IMR-90 (cell line): ENCODE data around the gene RAB3IL1. TPM values are rescaled to one million over a fixed set of nuclear protein-coding genes. Genes with fewer than 3 reads are reported as not detected.

ENCODE experiments used
- ATAC-seq: fragments of 200-7000 bp; cut with Tn5 transposase; 2 replicates; pipeline ENCODE4 v1.9.1; 2020; ENCODE audit warnings: low read depth, mild to moderate bottlenecking, moderate library complexity
- BruUV-seq: library from RNA; stranded (reverse); fragments of 400-500 nt; replicated peaks from 2 replicates; lab custom pipeline; 2021; lab: Mats Ljungman, UMichigan
- CTCF ChIA-PET: fragments of 300-600 bp; formaldehyde crosslinking; extraction: SDS; loops from one replicate; lab custom pipeline; 2021; ENCODE audit warnings: antibody characterized with exemption; lab: Yijun Ruan, JAX
- POLR2A ChIA-PET: fragments of 300-600 bp; sonication (Branson Sonifier 250); formaldehyde crosslinking; loops from one replicate; lab custom pipeline; 2022; ENCODE audit warnings: antibody characterized with exemption; ENCODE audit not compliant: unreplicated experiment; lab: Charles Lee
- DNase-seq: peaks from one replicate; pipeline ENCODE4 v3.0.0; 2013
- H2AFZ ChIP-seq: replicated peaks from 2 replicates; pipeline ENCODE3; 2013; ENCODE audit warnings: low read length, mild to moderate bottlenecking; ENCODE audit not compliant: poor library complexity
- H2AK5ac ChIP-seq: 2 replicates; pipeline ENCODE4 v1.6.1; 2013; ENCODE audit warnings: low read depth, low read length, inconsistent platforms
- H2AK9ac ChIP-seq: replicated peaks from 2 replicates; pipeline ENCODE3; 2013; ENCODE audit warnings: mild to moderate bottlenecking, low read depth, low read length, moderate library complexity; ENCODE audit not compliant: poor library complexity
- H2BK120ac ChIP-seq: 2 replicates; pipeline ENCODE4 v1.6.1; 2013; ENCODE audit warnings: low read depth, low read length, inconsistent platforms
- H2BK15ac ChIP-seq: 3 replicates; pipeline ENCODE4 v1.6.1; 2013; ENCODE audit warnings: low read depth, low read length, inconsistent platforms
- H2BK20ac ChIP-seq: 2 replicates; pipeline ENCODE4 v1.6.1; 2013; ENCODE audit warnings: low read depth, mild to moderate bottlenecking, inconsistent platforms, low read length, moderate library complexity
- H2BK5ac ChIP-seq: 2 replicates; pipeline ENCODE4 v1.6.1; 2013; ENCODE audit warnings: mild to moderate bottlenecking, low read depth, low read length, inconsistent platforms; ENCODE audit not compliant: poor library complexity, severe bottlenecking
- H3K14ac ChIP-seq: replicated peaks from 2 replicates; pipeline ENCODE4 v1.6.1; 2013; ENCODE audit warnings: low read depth, low read length, inconsistent platforms
- H3K18ac ChIP-seq: 2 replicates; pipeline ENCODE4 v1.6.1; 2013; ENCODE audit warnings: low read depth, low read length, control low read depth
- H3K23ac ChIP-seq: 2 replicates; pipeline ENCODE4 v1.6.1; 2013; ENCODE audit warnings: low read depth, low read length, inconsistent platforms
- H3K27ac ChIP-seq: 2 replicates; pipeline ENCODE4 v1.5.1; 2013; ENCODE audit warnings: mild to moderate bottlenecking, control low read depth, low read length; ENCODE audit not compliant: insufficient read depth
- H3K27me3 ChIP-seq: 2 replicates; pipeline ENCODE4 v1.6.1; 2013; ENCODE audit warnings: low read length; ENCODE audit not compliant: control insufficient read depth, insufficient read depth
- H3K36me3 ChIP-seq: 2 replicates; pipeline ENCODE4 v1.6.1; 2013; ENCODE audit warnings: low read length, mixed read lengths; ENCODE audit not compliant: control insufficient read depth, insufficient read depth
- H3K4ac ChIP-seq: 2 replicates; pipeline ENCODE4 v1.6.1; 2013; ENCODE audit warnings: low read depth, low read length, inconsistent platforms
- H3K4me1 ChIP-seq: 2 replicates; pipeline ENCODE4 v1.6.1; 2013; ENCODE audit warnings: low read length, mixed read lengths; ENCODE audit not compliant: control insufficient read depth, insufficient read depth
- H3K4me2 ChIP-seq: 2 replicates; pipeline ENCODE4 v1.6.1; 2013; ENCODE audit warnings: low read depth, mild to moderate bottlenecking, control low read depth, low read length, moderate library complexity
- H3K4me3 ChIP-seq: 2 replicates; pipeline ENCODE4 v1.5.1; 2013; ENCODE audit warnings: low read depth, mild to moderate bottlenecking, control low read depth, low read length, moderate library complexity; ENCODE audit not compliant: insufficient read depth
- H3K56ac ChIP-seq: 2 replicates; pipeline ENCODE4 v1.6.1; 2013; ENCODE audit warnings: low read length, inconsistent platforms; ENCODE audit not compliant: insufficient read depth; ENCODE audit errors: extremely low read depth
- H3K79me1 ChIP-seq, 2 experiments: 2 replicates each; pipeline ENCODE4 v1.6.1; 2013; ENCODE audit warnings: low read length in 2 of 2, inconsistent platforms in 1 of 2, low read depth in 1 of 2
- H3K9ac ChIP-seq: 2 replicates; pipeline ENCODE4 v1.6.1; 2013; ENCODE audit warnings: low read depth, low read length, control low read depth
- H3K9me1 ChIP-seq: 2 replicates; pipeline ENCODE4 v1.6.1; 2013; ENCODE audit warnings: low read length, inconsistent platforms; ENCODE audit not compliant: insufficient read depth
- H3K9me3 ChIP-seq: 2 replicates; pipeline ENCODE4 v1.6.1; 2013; ENCODE audit warnings: low read length; ENCODE audit not compliant: control insufficient read depth, insufficient read depth
- H4K20me1 ChIP-seq: 2 replicates; pipeline ENCODE4 v1.6.1; 2013; ENCODE audit warnings: low read length, inconsistent platforms; ENCODE audit not compliant: insufficient read depth
- H4K5ac ChIP-seq: 2 replicates; pipeline ENCODE4 v1.6.1; 2013; ENCODE audit warnings: mild to moderate bottlenecking, low read depth, low read length, control low read depth
- H4K8ac ChIP-seq, 2 experiments: 2 replicates each; pipeline ENCODE4 v1.6.1; 2013; ENCODE audit warnings: low read depth in 2 of 2, low read length in 2 of 2, control low read depth in 1 of 2, inconsistent platforms in 1 of 2
- H4K91ac ChIP-seq: 2 replicates; pipeline ENCODE4 v1.6.1; 2013; ENCODE audit warnings: low read depth, low read length, inconsistent platforms; ENCODE audit not compliant: insufficient read depth
- CEBPB ChIP-seq: IDR thresholded peaks from 2 replicates; pipeline ENCODE4 v1.6.1; 2012; ENCODE audit warnings: low read depth, low read length, improper control_type of control experiment
- RFX5 ChIP-seq: IDR thresholded peaks from 2 replicates; pipeline ENCODE4 v1.8.0; 2012; ENCODE audit warnings: low read depth, mild to moderate bottlenecking, low read length, moderate library complexity
- dilution Hi-C: fragments of 300-500 bp; cut with HindIII; formaldehyde crosslinking; loops from one replicate; pipeline ENCODE4 v1.14.3; 2018; ENCODE audit warnings: low sequenced_read_pairs; ENCODE audit not compliant: unreplicated experiment
- in situ Hi-C: fragments of 300-500 bp; cut with MboI; formaldehyde crosslinking; loops from 3 replicates; pipeline ENCODE4 v1.14.3; 2019; ENCODE audit warnings: low sequenced_read_pairs, inconsistent platforms, mixed read lengths
- intact Hi-C: fragments of 100-400 bp; cut with micrococcal nuclease; formaldehyde crosslinking; loops from 2 replicates; pipeline ENCODE4 v1.10.0; 2022
- polyA plus RNA-seq, 3 experiments: library from polyadenylated mRNA; depleted of rRNA; stranded (reverse); fragments of >200 nt; gene quantifications; 2 replicates each; pipeline ENCODE4 v1.2.3, GENCODE V29; 2012; ENCODE audit warnings: low replicate concordance in 1 of 3
- total RNA-seq: library from RNA; depleted of rRNA; stranded (reverse); fragments of >200 nt; gene quantifications from 2 replicates; pipeline ENCODE4 v1.2.3, GENCODE V29; 2012

Gene RAB3IL1
- total and polyA plus RNA-seq, 2 of the 4 experiments (the other 2 are of a cell fraction), result 0.72 to 1.9 TPM

DNA sequence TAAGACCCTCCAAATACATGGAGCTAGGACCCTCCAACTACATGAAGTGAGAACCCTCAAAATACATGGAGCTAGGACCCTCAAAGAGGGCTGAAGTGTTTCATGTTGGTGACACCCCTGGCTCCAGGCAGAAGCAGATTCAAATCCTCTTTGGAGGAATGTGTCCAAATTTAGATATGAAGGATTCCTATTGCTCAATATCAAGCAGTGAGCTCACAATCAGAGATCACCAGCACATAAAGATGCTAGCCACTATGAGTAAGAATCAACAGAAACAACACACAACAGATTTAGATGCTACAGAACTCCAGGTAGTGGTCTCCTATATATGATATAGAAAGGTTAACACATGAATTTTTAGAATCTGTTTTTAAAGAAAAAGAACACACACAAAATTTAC, 11.2 kb upstream of the RAB3IL1 start:
- CTCF ChIA-PET, result interaction anchor here (1.0 kb wide), 1 partner anchor 11 kb away, joined by 3 read pairs; the partner anchor contains the start of gene RAB3IL1
- peak; percentile 13 for DNase-seq
- no peak overlapping the region for H2BK20ac ChIP-seq

More for the DNA sequence above, 11.2 kb upstream of the RAB3IL1 start:
- no peak overlapping the region for H3K4me3 ChIP-seq
- TF ChIP-seq RFX5 (no peak), CEBPB (peak; percentile 86)
- intact Hi-C loops, result no loop called here
- POLR2A ChIA-PET, result interaction anchor here (0.5 to 0.6 kb wide), 2 partner anchors 51 to 615 kb away, joined by 7 to 15 read pairs; no protein-coding TSS in a partner anchor
- H3K9me1 ChIP-seq, result no peaks in the 10 kb centered on the region
- H3K79me1 ChIP-seq, result no peaks in the 10 kb centered on the region
- H3K4me1 ChIP-seq, result peaks cover 7% of the 10 kb centered on the region; the same call in 1 of the 2 replicates
- no peak overlapping the region for H2AK5ac ChIP-seq
- in situ Hi-C loops, result no loop called here
- no peak overlapping the region for H3K23ac ChIP-seq
- no peak overlapping the region for H4K8ac ChIP-seq
- H3K18ac ChIP-seq, result no peak overlapping the region
- H2BK120ac ChIP-seq, result no peak overlapping the region
- H3K9ac ChIP-seq, result no peak overlapping the region
- H3K9me3 ChIP-seq, result peaks cover 2% of the 10 kb centered on the region; the same call in 1 of the 2 replicates
- no peaks in the 10 kb centered on the region for H3K36me3 ChIP-seq
- no peak overlapping the region for H2AFZ ChIP-seq
- H4K20me1 ChIP-seq, result no peaks in the 10 kb centered on the region
- BruUV-seq, result no TSS peak
- peaks cover 11% of the 10 kb centered on the region for H3K27me3 ChIP-seq
- no peak overlapping the region for H2BK15ac ChIP-seq
- no peak overlapping the region for H4K91ac ChIP-seq
- H4K5ac ChIP-seq, result no peak overlapping the region
- H3K4ac ChIP-seq, result no peak overlapping the region
- no peak overlapping the region for H3K14ac ChIP-seq
- ATAC-seq, result no peak; the same call in 1 of the 2 replicates
- H2AK9ac ChIP-seq, result no peak overlapping the region
- H3K56ac ChIP-seq, result no peak overlapping the region
- no peak overlapping the region for H3K27ac ChIP-seq
- no peak overlapping the region for H2BK5ac ChIP-seq
- no peak overlapping the region for H3K4me2 ChIP-seq
- dilution Hi-C loops, result no loop called here
